G401.6 (cell line): ENCODE results near the gene TAL2.
A peak's percentile ranks its signal among the peaks of the same experiment; 100 is the strongest.

Experiments
- FAIRE-seq: peaks from 2 replicates; lab custom pipeline; 2012; peaks lifted over from hg19 to GRCh38; lab: Jason Lieb, UNC

TAL2 gene

GRCh38 chr9:105662184-105663104 is at the start of gene TAL2:
Gene TAL2 (plus strand): TSS chr9:105662457. CDS start chr9:105662497, 40 bp downstream.
- no peak for FAIRE-seq

- FAIRE-seq, result no peak
Observed at GRCh38 chr9:105621001-105621400, 41.3 kb upstream of the TAL2 start.

GRCh38 chr9:105625088-105625487 is 37.2 kb upstream of the TAL2 start:
- FAIRE-seq, result no peak

DNA sequence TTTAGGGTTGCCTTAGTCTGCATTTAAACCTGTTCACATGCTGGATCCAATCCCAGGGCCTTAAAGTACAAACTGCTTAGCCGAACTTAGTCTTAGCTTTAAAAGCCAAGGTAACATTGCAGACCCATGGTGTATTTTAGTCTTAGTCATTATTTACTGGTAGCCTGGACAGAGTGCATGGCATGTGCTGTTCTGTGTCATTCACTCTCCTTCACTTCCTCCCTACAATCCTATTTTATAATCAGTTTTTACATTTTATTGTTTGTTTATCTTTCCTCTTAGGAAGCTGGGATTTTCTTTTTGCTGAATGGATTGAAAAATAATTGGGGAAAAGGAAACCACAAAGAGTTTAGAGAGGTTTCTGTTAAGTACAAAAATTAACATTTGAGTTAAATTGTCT is 29.4 kb upstream of the TAL2 start:
- no peak for FAIRE-seq

DNA sequence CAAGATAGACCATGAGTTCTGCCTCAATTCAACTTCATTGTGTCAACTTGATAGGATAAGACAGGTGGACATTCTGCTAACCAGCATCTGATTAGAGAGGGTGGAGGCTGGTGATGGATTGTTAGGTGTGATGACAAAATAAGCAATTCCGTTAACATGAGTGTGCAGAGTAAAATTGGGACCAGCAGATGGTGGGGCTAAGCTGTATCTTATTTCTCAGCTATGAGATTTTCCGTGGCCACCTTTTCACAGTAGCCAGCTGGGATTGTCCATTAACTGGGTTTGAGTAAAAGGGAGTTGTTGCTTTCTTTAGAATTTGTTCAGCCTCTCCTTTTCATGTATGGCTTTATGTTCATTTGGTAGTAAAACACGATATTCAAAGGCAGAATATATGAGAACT is 28.8 kb upstream of the TAL2 start:
- no peak for FAIRE-seq

GRCh38 chr9:105636331-105636730 is 25.9 kb upstream of the TAL2 start:
- no peak for FAIRE-seq

GRCh38 chr9:105637787-105638395 is 24.4 kb upstream of the TAL2 start:
- FAIRE-seq, result peak; percentile 21

DNA sequence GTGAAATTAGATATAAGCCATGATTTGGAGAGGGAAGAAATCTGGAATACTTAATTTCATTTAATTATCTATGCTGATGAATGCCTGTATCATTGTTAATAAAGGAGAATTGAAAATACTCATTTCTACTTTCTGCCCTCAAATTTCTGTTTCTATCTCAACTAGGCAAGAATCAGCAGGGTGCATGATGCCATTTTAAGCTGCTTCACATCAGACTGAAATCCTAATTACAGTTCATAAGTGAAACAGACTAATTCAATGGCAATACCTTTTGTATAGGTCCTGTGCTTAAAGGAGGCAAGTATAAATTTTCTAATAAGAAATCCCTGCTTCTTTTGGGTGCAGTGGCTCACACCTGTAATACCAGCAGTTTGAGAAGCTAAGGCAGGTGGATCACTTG is 22.3 kb upstream of the TAL2 start:
- no peak for FAIRE-seq

DNA sequence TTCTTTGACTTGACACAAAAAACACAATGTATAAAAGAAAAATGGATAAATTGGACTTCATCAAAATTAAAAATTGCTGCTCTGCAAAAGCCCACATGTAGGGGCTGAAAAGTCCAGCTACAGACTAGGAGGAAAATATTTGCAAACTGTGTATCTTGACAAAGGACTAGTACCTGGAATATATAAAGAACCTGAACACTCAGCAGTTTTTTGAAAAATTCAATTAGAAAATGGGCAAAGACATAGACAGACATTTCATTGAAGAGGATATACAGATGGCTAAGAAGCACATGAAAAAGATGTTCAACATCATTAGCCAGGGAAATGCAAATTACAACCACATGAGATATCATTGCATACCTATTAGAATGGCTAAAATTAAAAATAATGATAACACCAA is 18.5 kb upstream of the TAL2 start:
- FAIRE-seq, result no peak

DNA sequence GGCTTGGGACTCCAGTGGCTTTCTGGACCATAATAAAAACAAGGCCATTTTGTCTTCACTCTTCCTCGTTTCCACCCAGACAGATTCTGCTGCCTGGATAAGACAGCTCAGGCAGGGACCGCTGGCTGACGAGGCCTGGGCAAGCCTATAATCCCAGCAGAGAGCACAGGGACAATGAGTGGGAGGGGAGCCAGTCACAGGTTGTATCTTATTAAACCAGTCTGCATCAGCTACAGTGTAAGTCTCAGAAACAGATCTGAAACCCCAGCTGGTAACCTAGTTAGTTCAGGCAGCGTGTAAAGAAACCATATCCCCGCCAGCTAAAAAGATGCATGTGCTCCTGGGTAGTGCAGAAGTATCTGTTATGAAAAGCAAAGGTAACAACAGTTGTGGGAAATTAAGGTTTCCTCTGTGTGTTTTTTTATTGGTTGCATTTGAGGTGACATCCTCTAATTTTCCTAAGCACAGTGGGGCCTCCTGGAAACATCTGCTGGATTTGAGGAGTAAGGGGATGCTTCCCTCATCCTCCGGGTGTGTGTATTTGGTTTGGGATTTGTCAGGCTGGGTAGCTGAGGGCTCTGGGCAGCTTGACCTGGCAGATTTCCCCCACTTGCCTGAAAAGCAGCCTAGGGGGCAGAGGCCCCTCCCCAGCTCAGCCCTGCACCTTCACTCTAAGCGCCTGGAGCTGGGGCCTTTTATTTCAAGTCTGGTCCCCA is 15.2 kb upstream of the TAL2 start:
- no peak for FAIRE-seq

DNA sequence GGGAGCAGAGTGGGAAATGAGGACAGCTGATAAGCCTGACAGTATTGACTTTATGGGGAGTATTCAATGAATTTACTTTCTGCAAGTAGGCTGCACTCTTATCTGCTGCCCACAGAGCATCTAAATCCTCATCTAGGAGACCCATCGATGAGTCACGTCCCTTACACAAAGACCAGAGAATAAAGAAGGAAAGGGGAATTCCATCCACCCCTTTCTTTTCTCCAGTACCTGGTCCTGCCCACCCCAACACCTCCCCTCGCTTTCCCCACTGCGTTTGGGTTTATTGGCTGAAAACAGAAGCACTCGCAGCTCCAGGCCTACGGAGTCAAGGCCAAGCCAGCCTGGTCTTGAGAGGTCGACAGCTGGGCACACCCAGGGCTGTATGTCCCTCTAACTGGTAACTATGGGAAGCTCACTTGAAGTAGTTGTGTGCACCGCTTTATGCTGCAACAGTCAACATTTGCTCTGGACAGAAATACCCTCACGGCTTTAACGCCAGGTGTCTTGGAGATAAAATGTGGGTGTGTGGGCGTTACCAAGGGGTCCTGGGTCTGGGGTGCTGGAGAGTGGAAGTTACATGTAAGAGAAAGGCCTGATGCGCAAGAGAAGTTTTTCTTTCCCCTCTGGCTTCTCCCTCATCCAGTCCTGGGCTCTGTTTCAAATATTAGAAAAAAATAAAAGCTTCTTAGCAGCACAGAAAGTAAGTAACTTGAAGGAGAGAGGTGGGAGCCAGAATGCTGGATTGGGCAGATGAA is 14.5 kb upstream of the TAL2 start:
- no peak for FAIRE-seq

- no peak for FAIRE-seq
Observed at GRCh38 chr9:105651806-105652205, 10.5 kb upstream of the TAL2 start.

DNA sequence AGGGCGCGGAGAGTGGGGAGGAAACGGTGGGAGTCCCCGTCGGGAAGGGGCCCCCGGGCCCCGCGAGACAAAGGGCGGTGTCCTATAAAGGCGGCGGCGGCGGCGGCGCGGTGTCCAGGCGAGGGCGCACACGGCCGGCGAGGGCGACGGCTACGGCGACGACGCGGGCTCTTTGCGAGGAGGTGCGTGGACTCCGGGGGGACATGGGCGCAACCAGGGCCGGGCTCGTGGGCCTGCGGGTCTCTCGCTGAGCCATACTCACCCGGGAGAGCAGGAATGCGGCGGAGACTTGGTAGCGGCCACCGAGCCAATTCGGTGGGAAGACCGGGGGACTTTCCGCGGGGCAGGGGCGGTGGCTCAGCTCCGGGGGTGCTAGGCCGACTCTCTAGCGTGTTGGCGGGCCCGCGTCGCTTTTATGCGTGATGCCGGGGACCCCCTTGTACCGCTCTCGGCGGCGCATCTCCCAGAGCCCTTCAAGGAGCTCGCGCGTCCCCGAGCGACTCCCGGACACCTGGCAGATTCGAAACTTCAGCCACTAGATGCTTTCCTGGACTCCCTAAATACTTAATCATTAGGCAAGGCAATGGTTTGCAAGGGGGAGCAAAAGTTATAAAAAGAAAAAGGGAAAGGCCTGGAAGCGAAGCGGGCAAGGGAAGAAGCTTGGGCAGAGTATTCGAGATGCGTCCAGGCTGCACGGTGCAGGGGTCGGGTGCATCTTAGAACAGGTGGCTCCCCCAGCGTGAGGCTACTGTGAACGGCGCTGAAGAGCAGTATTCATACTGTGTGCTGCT is 5.9 kb upstream of the TAL2 start:
- no peak for FAIRE-seq

GRCh38 chr9:105658351-105658750 is 3.9 kb upstream of the TAL2 start:
- no peak for FAIRE-seq

GRCh38 chr9:105661011-105661410 is 1.2 kb upstream of the TAL2 start:
- no peak for FAIRE-seq

GRCh38 chr9:105663914-105664313 is 1.7 kb downstream of the TAL2 start:
- no peak for FAIRE-seq

- FAIRE-seq, result no peak
Observed at GRCh38 chr9:105667867-105668266, 5.6 kb downstream of the TAL2 start.

DNA sequence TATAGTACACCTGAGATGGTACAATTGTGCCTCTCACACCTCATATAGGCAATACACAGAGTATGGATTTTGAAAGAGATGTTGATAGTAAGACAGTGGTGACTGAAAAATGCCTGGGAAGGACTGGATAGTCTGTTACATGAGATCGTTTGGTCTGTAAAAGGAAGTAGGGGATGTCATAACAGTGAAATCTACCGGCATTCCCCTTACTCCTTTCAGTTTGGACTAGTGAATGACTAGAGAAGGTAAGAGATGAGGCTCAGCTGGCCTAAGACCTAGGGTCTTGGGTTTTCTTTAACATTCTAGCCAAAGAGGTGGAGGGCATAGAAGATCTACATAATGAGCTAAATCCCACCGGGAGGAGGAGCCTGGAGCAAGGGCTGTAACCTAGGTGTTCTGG is 8.1 kb downstream of the TAL2 start:
- FAIRE-seq, result no peak

DNA sequence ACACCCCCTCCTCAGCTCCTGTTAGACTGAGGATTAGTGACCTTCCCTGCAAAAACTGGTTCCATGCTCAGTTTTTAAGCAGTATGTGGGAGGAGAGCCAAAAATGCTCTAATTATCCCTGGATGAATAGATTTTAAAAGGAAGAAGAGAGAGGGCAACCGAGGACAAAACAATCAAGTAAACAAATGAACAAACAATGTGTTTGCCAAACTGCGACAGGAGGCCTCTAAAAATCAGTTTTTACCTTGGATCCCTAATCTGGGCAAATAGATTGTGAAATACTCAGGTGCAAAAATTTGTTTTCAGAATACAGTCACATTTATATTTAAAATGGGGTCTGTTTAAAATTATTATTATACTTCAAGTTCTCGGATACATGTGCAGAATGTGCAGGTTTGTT is 8.5 kb downstream of the TAL2 start:
- FAIRE-seq, result no peak

- no peak for FAIRE-seq
Observed at GRCh38 chr9:105672711-105673234, 10.5 kb downstream of the TAL2 start.

GRCh38 chr9:105673850-105674387 is 11.7 kb downstream of the TAL2 start:
- no peak for FAIRE-seq
